GM19328 (cell line): ENCODE results near the gene EEF1A2.

Source experiments
- ATAC-seq: cut with Tn5 transposase; IDR thresholded peaks from one replicate; pipeline ENCODE4 v1.9.1; 2021; ENCODE audit warnings: mild to moderate bottlenecking, moderate library complexity; ENCODE audit not compliant: unreplicated experiment

EEF1A2 gene

DNA sequence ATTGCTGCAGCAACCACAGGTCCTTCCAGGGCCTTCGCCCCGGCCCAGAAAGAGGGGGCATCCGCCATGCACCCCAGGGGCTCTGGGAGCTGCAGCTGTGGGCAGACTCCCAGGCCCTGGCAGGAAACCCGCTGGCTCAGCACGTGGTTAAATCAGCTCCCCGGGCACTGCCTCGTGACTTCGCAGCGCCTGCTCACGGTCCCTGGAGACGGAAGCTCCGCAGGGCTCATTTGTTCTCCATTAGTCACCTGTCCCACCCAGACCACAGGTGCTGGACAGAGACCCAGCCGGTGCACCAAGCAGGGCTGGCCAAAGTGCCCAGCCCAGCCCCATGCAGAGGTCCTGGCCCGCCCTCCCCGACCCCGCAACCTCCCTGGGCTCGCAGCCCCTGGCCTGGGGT is 41.1 kb downstream of the EEF1A2 start:
- no peak for ATAC-seq

DNA sequence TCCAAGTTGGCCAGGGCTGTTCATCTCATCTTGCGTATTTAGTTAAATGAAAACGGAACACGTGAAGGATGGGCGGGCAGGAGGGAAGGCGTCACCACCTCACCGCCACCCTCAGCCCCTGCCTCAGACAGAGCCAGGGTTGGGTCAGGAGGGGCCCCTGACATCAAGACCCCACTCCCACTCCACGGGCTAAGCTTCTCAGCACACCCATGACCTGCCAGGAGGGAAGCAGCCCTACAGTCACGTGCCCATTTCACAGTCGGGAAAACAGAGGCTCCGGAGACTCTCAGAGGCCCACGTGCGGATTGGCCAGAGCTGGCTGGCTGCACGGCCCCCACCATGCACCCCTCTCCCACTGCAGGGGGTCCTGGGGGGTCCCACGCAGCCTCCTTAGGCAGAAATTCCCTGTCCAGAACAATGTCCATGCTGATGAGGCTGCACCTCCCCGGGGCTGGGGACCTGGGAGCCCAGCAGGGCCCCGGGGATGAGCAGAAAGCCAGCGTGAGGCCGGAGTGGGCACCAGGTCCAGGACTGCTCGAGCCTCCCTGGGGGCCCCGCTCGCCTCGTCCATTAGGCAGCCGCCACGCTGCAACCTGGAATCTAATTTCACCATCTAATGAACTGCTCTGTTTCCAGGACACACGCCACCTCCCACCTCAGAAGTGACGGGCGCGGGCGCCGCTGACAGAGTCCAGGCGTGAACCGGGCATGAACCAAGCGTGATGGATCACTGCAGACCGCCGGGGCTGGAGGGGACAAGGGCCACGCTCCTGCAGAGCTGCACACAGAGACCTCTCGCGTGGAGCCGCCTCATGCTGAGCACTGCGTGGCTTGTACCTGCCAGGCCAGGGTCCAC is 42.2 kb downstream of the EEF1A2 start:
- no peak for ATAC-seq

DNA sequence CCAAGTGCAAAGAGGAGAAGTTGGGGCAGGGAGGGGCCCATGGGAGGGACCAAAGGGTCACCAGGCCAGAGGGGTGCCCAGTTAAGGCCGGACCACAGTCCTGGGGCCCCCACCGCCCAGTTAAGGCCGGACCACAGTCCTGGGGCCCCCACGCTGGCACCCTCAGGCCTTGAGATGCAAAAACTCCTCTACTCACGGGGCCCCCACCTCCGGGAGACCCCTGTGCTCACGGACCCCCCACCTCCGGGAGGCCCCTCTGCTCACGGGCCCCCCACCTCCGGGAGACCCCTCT is 43.4 kb downstream of the EEF1A2 start:
- no peak for ATAC-seq

DNA sequence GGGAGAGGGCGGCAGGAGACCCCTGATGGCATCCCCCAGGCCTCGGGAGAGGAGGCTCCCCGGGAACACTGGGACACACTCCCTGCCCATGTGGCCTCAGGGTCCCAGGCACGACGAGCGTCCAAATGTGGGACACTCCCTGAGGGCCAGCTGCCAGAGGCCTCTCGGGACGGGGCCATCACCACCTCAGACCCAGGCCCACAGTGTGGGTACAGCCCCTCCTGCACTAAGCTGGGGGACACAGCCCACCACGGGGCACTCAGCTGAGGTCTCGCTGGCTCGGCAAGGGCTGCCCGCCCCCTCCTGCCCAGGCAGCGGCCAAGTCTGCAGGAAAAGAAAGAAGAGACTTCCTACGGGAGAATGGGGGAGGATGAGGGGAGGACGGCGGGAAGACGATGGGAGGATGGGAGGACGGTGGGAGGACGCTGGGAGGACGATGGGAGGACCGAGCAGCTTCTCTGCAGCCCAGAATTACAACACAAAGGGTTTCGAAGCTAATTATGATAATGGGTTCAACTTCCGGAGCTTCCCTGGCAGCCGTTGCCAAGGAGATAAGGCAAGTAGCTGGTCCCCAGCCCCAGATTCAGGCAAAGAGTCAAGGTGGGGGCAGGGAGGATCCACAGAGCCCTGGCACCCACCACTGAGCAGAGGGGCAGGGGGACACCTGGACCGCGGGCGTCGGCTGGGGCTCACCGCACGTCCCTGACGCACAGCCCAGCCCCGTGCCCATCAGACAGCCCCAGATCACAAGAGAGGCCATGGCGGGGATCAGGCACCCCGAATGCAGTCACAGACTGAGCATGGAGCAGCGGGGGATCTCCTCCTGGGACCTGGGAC is 43.9 kb downstream of the EEF1A2 start:
- ATAC-seq: no peak

DNA sequence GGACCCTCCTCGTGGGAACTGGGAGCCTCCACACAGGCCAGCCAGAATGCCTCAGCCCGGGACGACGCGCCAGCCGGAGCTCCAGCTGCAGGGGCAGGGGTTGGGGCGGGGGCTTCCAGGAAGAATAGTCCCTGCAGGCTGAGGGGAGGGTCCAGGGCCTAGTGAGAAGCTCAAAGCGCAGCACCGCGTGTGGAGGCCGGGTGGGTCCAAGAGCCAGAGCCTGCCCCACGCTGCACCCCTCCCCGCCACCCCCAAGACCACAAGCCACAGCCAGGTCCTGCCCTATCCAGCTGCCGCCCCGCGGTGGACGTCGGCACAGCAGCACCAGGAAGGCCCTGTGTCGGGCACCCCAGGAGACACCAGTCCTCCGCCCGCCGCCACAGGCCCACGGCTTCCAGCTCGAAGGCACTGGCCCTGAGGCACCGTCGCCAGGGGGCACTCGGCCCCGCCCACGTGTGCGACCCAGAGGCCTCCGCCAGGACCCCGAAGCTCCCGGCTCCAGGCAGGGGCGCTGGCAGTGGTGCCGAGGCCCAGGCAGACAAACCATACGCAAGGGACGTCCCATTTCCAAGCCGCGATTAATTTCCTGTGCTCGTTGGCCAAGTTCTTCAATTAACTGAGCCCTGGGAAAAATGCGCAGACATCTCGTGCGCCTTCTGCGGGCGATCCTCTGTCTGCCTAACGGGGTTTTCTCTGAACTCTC is 45.9 kb downstream of the EEF1A2 start:
- ATAC-seq: no peak

DNA sequence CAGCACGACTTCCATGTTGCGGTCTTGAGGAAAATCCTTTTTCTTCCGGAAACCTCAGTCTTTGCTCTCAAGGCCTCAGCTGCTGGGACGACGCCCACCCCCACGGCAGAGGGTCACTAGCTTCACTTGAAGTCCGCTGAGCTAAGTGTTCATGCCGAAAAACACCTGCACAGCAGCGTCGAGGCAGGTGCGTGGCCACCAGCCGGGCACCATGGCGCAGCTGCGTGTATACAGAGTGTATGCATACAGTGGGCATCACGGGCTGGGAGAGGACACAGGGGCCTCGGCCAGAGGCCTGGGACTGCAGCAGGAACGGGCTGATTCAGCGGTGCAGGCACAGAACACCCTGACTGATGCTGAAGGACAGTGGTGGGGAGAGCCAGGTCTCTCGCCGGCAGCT is 46.5 kb downstream of the EEF1A2 start:
- ATAC-seq: no peak

DNA sequence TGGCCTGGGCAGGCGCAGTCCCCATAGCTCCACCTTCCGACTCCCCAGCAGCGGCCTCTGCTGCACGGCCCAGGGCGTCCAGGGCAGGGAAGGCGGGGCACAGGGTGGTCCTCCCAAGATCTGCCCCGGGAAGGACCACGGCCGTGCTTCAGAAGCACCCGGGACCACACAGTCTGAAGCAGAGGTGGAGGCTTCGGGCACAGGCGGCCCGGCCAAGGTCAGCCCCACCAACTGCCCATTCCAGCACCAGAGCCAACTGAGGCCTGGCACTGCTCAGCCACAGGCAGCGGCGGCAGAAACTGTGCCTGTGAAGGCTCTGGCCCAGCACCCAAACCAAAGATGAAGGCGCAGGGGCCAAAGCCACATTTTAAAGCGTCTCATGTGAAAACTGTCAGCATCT is 47.1 kb downstream of the EEF1A2 start:
- ATAC-seq: no peak

DNA sequence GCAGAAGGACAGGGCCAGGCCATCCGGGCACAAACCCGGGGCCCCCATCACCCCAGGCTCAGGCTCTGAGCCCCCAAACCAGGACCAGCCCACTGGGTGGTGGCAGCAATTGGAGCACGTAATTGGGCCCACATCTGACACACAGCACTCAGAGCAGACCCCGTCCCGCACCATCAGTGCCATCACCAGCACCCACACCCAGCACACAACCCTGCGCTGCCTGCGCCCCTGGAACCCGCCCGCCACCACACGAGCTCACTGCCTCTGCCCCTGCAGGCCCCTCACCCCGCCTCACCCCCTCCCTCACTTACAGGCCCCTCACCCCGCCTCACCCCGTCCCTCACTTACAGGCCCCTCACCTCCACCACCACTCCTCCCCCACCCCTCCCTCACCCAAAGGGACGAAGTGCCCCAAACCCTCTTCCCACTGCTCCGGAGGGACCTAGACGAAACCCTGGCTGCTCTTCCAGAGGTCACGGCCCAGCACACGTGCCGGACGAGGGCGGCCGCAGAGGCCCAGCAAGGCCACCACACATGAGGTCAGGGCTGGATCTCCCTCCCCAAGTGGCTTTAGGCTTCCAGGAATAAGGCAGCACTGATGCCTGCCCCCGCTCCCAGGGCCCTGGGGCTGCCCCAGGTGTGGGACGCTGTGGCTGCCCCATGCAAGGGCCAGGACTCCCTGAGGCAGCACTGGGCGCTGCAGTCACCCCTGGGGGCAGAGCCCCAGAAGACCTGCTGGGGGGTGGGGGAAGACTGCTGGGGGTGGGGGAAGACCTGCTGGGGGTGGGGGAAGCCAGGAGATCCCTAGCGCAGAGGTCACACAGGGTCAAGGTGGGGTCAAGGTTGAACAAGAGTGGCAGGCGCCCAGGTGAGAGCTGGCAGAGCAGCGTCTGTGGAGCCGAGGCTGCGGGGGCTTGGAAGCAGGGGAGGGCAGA is 48.8 kb downstream of the EEF1A2 start:
- no peak for ATAC-seq

DNA sequence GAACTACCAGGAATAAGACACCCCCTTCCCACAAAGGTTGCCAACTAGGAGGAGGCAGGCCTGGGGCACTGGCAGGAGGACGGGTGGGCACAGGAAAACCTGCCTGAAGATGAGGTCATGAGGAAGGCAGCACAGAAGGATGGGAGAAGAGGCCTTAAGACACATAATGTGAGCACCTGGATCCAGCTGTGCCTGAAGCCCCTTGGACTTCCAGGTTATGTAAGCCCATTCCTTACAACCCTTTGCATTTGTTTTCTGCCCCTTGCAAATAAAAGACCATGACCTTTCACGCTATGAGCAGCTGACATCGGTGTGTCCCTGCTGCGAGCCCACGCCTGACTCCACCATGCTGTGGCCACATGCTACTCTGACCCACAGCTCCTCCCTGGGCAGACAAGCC is 49.9 kb downstream of the EEF1A2 start:
- ATAC-seq: no peak

DNA sequence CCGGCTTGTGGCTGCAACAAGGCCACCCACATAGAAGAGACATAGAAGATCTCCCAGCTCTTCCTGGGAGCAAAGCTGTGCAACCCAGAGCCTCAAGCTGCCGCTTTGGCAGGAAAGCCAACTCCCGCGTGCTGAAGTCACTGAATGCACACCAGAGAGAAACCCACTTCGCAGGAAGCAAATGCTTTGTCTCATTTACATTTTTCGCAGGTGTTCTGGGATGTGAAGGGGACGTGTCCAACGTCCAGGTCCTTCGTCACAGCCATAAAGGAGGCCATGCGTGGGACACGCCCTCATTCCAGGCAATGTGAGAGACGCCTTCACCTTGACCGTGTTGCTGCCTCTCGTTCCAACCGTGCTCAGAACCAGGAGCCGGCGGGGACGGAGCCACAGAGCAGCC is 50.9 kb downstream of the EEF1A2 start:
- no peak for ATAC-seq

DNA sequence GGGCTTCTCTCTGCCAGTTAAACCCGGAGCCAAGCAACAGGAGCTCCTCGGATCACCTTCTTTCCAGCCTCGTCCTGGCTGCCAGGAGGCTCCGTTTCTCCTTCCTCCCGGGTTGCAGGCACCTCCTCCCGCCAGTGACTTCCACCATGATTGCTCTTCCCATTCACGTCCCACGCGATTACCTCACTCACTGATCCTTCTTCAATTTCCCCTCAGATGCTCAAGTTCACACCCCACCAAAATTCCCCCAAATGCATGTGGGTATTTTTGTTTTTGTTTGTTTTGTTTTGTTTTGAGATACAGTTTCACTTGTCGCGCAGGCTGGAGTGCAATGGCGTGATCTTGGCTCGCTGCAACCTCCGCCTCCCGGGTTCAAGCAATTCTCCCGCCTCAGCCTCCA is 51.6 kb downstream of the EEF1A2 start:
- ATAC-seq: no peak

DNA sequence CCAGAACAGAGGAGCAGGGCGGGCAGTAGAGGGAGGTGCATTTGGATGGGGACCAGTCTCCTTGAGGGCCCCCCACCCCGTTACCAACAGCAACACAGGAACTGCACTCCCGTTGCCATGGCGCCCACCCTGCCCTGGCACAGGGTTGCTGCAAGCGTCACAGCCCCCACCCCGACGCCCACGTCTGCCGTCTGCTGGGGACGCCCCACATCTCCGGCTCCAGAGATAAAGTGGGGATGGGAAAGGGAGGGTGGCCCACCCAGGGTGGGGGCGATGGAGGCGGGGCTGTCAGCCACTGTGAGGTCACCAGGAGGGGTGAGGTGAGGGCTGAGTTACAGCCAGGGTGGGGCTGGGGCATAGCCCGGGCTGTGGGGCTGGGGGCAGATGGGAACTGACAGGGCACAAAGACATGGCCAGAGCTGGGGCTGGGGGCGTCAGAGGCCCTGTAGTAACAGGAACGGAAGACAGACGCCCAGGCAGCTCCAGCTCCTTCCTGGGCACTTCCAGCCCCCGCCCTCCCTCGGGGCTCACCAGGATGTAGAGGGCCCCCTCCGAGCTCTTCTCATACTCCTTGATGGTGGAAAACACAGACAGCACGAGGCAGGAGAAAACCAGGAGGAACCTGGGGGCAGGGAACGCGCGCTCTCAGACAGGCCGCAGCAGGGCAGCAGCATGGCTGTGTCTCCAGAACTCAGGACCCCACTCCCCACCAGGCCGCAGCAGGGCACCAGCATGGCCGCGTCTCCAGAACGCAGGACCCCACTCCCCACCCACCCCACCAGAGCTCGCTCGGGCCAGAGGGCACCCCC is 52.5 kb downstream of the EEF1A2 start:
- no peak for ATAC-seq

DNA sequence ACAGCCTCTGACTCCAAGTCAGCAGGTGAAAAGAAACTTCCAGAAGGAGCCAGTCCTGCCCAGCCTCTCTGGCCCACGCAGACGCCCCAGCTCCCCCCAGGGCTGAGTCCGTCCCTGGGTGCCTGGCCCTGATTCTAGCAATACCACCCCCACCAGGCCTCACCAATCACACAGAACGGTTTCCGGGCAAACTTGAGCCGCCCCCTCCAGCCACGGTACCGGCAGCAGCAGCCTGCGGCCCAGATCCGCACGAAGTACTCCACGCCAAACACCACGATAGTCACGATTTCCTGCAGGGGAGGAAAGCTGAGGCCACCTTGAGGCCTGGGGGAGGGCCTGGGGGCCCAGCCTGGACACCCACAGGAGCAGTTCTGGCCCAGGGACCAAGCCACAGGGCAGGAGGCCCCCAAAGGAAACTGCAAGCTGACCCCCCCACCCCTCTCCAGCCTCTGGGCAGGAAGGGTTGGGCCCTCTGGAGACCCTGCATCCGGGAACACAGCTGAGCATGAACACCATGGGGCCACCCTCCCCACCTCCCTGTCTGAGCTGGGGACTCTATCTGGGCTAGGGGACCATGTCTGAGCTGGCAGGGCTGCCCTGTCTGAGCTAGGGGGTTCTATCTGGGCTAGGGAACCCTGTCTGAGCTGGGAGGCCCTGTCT is 53.7 kb downstream of the EEF1A2 start:
- no peak for ATAC-seq

DNA sequence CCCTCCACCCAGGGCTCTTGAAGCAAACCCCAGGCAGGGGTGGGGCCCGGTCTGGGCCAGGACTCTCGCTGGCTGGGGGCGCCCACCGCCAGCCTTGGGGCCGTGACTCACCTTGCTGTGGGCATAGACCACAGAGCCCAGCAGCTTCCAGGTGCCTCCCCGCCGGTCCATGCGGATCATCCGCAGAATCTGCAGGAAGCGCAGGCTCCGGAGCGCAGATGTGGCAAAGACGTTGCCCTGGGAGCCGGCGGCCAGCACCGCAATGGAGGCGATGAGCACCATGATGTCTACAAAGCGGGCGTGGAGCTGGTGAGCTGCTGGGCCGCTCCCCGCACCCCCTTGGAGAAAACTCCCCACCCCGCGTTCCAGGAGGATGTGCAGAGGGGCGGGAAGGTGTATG is 54.3 kb downstream of the EEF1A2 start:
- ATAC-seq: no peak

DNA sequence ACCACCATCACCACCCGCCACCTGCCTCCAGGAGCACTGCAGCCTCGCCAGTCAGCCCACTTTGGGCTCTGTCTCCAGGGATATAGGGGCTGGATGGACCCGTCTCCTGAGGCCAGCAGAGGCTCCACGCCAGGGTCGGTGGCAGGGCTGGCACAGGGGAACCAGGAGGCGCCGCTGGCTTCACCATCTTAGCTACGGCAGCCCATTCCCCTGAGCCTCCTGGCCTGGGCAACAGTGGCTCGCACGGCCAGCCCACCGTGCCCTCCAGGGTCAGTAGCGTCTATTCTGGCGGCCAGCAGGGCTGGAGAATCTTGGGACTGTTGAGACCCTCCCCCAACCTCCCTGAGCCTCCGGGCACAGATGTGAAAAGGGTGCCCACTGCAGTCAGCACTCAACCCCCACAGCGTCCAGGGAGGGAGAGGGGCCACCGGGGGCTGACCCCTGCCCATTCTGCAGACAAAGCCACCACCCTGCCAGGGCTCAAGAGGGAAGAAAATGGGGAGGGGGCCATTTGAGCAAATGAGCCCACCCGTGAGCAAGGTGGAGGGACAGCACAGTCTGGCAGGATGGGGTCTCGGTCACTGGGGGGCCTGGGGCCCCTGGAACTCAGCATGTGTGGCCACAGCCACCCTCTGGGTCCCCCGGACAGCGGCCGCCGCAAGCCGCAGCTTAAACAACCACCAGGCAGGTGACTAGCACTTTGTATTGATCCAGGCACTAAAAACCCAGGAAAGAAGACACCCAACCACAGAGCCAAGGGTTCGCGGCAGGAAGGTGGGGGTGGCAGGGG is 55.1 kb downstream of the EEF1A2 start:
- no peak for ATAC-seq

DNA sequence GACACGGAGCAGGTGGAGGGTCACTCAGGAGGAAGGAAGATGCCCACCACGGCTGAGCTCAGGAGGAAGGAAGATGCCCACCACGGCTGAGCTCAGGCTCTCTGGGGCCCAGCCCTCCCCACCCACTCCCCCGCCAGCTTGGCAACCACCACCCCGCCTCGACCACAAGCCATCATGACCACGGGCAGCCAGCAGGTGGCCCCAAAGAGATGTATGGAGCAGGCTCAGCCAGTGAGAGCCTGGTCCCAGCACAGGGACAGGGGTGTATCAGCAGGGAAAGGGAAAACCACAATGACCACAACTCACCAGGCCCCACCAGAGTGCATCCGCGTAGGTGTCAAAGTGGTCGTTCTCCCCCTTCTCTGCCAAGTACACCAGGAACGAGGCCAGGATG is 56.8 kb downstream of the EEF1A2 start:
- no peak for ATAC-seq

DNA sequence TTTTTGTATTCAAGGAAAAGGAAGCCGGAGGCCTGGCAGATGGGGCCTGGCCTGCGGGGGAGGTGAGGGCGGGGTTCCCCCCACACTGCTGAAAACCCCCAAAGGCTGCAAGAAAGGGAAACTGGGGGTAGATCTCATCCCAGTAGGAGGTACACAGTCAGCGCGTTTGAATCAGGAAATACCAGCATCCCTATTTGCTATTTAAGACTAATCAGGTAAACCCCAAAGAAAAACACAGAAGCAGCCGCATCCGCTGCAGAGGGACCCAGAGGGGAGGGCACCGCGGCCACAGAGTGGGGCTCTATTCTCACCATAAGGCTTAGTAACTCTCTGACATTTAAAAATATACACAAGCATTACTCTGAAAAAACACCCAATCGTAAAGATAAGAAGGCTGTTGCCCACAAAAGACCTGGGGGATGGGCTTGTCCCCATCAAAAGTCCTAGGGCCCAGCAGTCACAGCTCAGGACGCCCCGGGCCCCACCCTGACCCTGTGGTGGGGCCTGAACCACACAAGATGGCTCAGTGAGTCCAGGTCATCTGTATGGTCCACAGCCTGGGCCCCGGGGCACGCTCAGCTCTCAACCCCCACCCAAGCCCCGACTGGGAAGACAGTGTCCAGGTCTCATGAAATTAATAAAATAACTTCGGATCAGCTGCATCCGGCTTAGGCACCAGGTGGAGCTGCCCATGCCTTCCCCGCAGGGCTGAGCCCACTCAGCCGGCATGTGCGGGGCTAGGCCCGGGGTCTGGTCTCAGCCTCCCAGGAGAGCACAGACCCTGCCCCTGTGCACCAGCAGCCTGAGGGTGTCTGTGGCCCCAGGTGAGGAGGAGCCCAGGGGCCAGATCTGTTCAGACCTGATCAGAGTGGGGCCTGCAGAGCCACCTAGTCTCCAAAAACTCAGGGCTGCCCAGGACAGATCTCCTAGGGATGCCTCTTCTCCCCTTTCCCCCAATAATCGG is 57.5 kb downstream of the EEF1A2 start:
- no peak for ATAC-seq
